ENCODE measurements around the gene ACSS1. TPM values are rescaled to one million over a fixed set of nuclear protein-coding genes. Genes with fewer than 3 reads are reported as not detected.
"Not testable (repeated sequence)": the region's sequence is repeated elsewhere in the genome, so short reads cannot be mapped to it uniquely, and the experiment has no call there.

Gene ACSS1
- total and polyA plus RNA-seq, 2 experiments from 2014 or later, result 1.3 to 4.1 TPM

DNA sequence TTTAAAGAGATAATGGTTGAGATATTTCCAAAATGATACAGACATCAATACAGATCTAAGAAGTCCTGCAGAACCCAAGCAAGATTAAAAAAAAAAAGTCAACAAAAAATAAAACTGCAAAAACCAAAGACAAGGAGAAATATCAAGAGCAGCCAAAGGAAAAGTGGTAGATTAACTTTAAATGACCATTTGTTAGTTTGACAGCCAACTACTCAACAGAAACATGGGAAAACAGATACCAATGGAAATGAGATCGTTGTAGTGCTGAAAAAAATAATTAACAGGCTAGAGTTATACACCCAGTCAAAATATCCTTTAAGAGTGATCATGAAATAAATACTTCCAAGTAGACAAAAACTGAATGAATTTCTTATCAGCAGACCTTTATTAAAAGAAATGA is 54.9 kb downstream of the ACSS1 start:
- H3K9me2 ChIP-seq (ENCODE audit: insufficient read depth), result no peaks in the 10 kb centered on the region
- Mint-ChIP-seq H3K4me1 (no peaks in the 10 kb centered on the region), H3K9me3 (peaks cover 3% of the 10 kb centered on the region; the same call in 1 of the 3 replicates), H3K36me3 (ENCODE audit: low read depth) (no peaks in the 10 kb centered on the region), H3K27ac (no peak overlapping the region), H3K4me3 (no peak overlapping the region), H3K27me3 (ENCODE audit: insufficient read depth, low read depth, poor library complexity) (peaks cover 7% of the 10 kb centered on the region)
- no peaks in the 10 kb centered on the region for H3F3A ChIP-seq (replicated peaks; ENCODE audit: low read depth)
- no peak overlapping the region for H2AFZ ChIP-seq
- no peaks in the 10 kb centered on the region for H3K4me1 ChIP-seq (ENCODE audit: insufficient read depth)
- H4K20me1 ChIP-seq (replicated peaks; ENCODE audit: insufficient read depth), result no peaks in the 10 kb centered on the region
- ATAC-seq, result no peak
- H3K36me3 ChIP-seq (ENCODE audit: insufficient read depth), result no peaks in the 10 kb centered on the region
- no peak overlapping the region for H3K4me3 ChIP-seq
- H3K27ac ChIP-seq (ENCODE audit: low read depth), result no peak overlapping the region
- no peak for DNase-seq (ENCODE audit: low spot score)
- no peaks in the 10 kb centered on the region for H3K27me3 ChIP-seq (ENCODE audit: insufficient read depth)
- H3K4me2 ChIP-seq, result no peak overlapping the region
- no peaks in the 10 kb centered on the region for H3K79me2 ChIP-seq (replicated peaks; ENCODE audit: insufficient read depth)
- TF ChIP-seq ZNF114 (CRISPR knock-in tag; IDR thresholded peaks at IDR 0.05) (no peak), STAT1 (IDR thresholded peaks at IDR 0.05; ENCODE audit: unreplicated experiment) (no peak)
- TF ChIP-seq, protein P1, sequence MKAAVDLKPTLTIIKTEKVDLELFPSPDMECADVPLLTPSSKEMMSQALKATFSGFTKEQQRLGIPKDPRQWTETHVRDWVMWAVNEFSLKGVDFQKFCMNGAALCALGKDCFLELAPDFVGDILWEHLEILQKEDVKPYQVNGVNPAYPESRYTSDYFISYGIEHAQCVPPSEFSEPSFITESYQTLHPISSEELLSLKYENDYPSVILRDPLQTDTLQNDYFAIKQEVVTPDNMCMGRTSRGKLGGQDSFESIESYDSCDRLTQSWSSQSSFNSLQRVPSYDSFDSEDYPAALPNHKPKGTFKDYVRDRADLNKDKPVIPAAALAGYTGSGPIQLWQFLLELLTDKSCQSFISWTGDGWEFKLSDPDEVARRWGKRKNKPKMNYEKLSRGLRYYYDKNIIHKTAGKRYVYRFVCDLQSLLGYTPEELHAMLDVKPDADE (IDR thresholded peaks at IDR 0.05), result no peak

DNA sequence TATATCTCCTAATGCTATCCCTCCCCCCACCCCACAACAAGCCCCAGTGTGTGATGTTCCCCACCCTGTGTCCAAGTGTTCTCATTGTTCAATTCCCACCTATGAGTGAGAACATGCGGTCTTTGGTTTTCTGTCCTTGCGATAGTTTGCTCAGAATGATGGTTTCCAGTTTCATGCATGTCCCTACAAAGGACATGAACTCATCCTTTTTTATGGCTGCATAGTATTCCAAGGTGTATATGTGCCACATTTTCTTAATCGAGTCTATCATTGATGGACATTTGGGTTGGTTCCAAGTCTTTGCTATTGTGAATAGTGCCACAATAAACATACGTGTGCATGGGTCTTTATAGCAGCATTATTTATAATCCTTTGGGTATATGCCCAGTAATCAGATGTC is 56.6 kb downstream of the ACSS1 start:
- not testable (repeated sequence) for ATAC-seq; H3K27me3 Mint-ChIP-seq (ENCODE audit: insufficient read depth, low read depth, poor library complexity); H3K27me3 ChIP-seq (ENCODE audit: insufficient read depth)

DNA sequence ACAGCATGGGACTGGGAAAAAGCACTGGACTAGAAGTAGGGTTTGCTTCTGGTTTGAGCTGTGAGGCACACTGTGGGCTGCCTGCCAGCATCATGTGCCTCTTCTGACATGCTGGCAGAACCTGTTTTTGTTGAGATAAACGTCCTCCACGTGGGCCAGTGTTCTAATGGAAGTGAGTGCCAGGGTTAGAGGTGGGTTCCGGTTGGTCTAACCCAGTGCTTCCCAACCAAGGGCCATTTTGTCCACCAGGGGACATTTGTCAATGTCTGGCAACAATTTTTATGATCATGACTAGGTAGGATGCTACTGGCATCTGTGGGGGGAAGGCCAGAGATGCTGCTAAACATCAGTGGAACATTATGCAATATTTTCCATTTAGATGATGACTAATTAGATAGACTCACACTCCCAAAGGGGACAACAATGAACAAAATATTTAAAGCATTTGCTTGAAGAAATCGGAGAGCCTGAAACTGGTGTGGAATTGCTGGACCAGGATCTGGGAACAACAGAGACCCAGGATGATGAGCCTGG is 57.6 kb downstream of the ACSS1 start:
- Histone ChIP-seq H3K79me2 (replicated peaks; ENCODE audit: insufficient read depth) (no peaks in the 10 kb centered on the region), H3K27me3 (ENCODE audit: insufficient read depth) (no peaks in the 10 kb centered on the region), H3K4me2 (no peak overlapping the region), H3K36me3 (ENCODE audit: insufficient read depth) (no peaks in the 10 kb centered on the region), H2AFZ (no peak overlapping the region), H3K27ac (ENCODE audit: low read depth) (no peak overlapping the region), H3F3A (replicated peaks; ENCODE audit: low read depth) (no peaks in the 10 kb centered on the region), H3K9me2 (ENCODE audit: insufficient read depth) (no peaks in the 10 kb centered on the region), H4K20me1 (replicated peaks; ENCODE audit: insufficient read depth) (no peaks in the 10 kb centered on the region), H3K4me1 (ENCODE audit: insufficient read depth) (no peaks in the 10 kb centered on the region; the same call in 1 of the 2 replicates), H3K4me3 (no peak overlapping the region)
- ATAC-seq (no peak), DNase-seq (ENCODE audit: low spot score) (no peak)
- Mint-ChIP-seq H3K36me3 (ENCODE audit: low read depth) (no peaks in the 10 kb centered on the region), H3K4me3 (no peak overlapping the region), H3K4me1 (no peaks in the 10 kb centered on the region), H3K27me3 (ENCODE audit: insufficient read depth, low read depth, poor library complexity) (peaks cover 5% of the 10 kb centered on the region), H3K27ac (no peak overlapping the region), H3K9me3 (peaks cover 3% of the 10 kb centered on the region; the same call in 1 of the 3 replicates)
- TF ChIP-seq ZNF331 (CRISPR knock-in tag; IDR thresholded peaks at IDR 0.05; ENCODE audit: low read depth), result no peak
- TF ChIP-seq JUNB (IDR thresholded peaks at IDR 0.05; ENCODE audit: unreplicated experiment), result no peak
- no peak for TF ChIP-seq CREB1 (CRISPR knock-in tag; IDR thresholded peaks at IDR 0.05; ENCODE audit: low read depth)
- TF ChIP-seq, protein P2, sequence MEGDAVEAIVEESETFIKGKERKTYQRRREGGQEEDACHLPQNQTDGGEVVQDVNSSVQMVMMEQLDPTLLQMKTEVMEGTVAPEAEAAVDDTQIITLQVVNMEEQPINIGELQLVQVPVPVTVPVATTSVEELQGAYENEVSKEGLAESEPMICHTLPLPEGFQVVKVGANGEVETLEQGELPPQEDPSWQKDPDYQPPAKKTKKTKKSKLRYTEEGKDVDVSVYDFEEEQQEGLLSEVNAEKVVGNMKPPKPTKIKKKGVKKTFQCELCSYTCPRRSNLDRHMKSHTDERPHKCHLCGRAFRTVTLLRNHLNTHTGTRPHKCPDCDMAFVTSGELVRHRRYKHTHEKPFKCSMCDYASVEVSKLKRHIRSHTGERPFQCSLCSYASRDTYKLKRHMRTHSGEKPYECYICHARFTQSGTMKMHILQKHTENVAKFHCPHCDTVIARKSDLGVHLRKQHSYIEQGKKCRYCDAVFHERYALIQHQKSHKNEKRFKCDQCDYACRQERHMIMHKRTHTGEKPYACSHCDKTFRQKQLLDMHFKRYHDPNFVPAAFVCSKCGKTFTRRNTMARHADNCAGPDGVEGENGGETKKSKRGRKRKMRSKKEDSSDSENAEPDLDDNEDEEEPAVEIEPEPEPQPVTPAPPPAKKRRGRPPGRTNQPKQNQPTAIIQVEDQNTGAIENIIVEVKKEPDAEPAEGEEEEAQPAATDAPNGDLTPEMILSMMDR (conservative IDR thresholded peaks at IDR 0.05; ENCODE audit: low read depth in 2 of 2), result no peak
- TF ChIP-seq STAT1 (IDR thresholded peaks at IDR 0.05; ENCODE audit: unreplicated experiment), result no peak
- TF ChIP-seq, protein P3, sequence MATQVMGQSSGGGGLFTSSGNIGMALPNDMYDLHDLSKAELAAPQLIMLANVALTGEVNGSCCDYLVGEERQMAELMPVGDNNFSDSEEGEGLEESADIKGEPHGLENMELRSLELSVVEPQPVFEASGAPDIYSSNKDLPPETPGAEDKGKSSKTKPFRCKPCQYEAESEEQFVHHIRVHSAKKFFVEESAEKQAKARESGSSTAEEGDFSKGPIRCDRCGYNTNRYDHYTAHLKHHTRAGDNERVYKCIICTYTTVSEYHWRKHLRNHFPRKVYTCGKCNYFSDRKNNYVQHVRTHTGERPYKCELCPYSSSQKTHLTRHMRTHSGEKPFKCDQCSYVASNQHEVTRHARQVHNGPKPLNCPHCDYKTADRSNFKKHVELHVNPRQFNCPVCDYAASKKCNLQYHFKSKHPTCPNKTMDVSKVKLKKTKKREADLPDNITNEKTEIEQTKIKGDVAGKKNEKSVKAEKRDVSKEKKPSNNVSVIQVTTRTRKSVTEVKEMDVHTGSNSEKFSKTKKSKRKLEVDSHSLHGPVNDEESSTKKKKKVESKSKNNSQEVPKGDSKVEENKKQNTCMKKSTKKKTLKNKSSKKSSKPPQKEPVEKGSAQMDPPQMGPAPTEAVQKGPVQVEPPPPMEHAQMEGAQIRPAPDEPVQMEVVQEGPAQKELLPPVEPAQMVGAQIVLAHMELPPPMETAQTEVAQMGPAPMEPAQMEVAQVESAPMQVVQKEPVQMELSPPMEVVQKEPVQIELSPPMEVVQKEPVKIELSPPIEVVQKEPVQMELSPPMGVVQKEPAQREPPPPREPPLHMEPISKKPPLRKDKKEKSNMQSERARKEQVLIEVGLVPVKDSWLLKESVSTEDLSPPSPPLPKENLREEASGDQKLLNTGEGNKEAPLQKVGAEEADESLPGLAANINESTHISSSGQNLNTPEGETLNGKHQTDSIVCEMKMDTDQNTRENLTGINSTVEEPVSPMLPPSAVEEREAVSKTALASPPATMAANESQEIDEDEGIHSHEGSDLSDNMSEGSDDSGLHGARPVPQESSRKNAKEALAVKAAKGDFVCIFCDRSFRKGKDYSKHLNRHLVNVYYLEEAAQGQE (IDR thresholded peaks at IDR 0.05; ENCODE audit: unreplicated experiment), result no peak

More for the DNA sequence above, 56.6 kb downstream of the ACSS1 start:
- H3K4me2 ChIP-seq; H3K27ac Mint-ChIP-seq; H2AFZ ChIP-seq; H3K27ac ChIP-seq (ENCODE audit: low read depth); H3K4me3 ChIP-seq; H3K4me1 Mint-ChIP-seq; H3K9me3 Mint-ChIP-seq; DNase-seq (ENCODE audit: low spot score); H3K4me1 ChIP-seq (ENCODE audit: insufficient read depth); H3K4me3 Mint-ChIP-seq; H3F3A ChIP-seq (replicated peaks; ENCODE audit: low read depth); H3K79me2 ChIP-seq (replicated peaks; ENCODE audit: insufficient read depth); H4K20me1 ChIP-seq (replicated peaks; ENCODE audit: insufficient read depth); H3K9me2 ChIP-seq (ENCODE audit: insufficient read depth); H3K36me3 Mint-ChIP-seq (ENCODE audit: low read depth); H3K36me3 ChIP-seq (ENCODE audit: insufficient read depth): not testable (repeated sequence)
